Measurements from ENCODE around the gene CLCN7.

DNA sequence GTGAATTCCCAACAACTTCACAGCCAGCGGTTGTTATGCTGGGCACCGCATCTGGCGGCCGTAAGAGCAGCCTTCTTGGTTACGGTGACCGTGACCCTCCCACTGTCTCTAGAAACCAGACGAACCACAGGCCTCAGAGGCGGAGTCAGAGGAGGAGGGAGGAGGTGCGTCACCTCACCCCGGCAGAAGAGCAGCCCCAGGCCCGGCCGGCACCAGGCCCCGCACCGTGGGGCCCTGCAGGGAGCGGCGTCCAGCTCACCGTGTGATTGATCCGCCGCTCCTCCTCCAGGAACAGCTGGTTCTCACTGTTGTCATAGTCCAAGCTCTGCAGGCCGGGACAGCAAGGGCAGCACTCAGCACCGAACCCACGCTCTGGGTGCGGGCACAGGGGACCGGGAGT is 13.7 kb downstream of the CLCN7 start:
- TF ChIP-seq, protein P1, sequence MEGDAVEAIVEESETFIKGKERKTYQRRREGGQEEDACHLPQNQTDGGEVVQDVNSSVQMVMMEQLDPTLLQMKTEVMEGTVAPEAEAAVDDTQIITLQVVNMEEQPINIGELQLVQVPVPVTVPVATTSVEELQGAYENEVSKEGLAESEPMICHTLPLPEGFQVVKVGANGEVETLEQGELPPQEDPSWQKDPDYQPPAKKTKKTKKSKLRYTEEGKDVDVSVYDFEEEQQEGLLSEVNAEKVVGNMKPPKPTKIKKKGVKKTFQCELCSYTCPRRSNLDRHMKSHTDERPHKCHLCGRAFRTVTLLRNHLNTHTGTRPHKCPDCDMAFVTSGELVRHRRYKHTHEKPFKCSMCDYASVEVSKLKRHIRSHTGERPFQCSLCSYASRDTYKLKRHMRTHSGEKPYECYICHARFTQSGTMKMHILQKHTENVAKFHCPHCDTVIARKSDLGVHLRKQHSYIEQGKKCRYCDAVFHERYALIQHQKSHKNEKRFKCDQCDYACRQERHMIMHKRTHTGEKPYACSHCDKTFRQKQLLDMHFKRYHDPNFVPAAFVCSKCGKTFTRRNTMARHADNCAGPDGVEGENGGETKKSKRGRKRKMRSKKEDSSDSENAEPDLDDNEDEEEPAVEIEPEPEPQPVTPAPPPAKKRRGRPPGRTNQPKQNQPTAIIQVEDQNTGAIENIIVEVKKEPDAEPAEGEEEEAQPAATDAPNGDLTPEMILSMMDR (conservative IDR thresholded peaks at IDR 0.05; ENCODE audit: low read depth, low read length): no peak
- TF ChIP-seq EZH2 (IDR thresholded peaks at IDR 0.05; ENCODE audit: low read length, unreplicated experiment): no peak

Measured in PC-3 (cell line).